CD4-positive, alpha-beta T cell (primary cell): ENCODE results near the gene UBALD2. TPM values are rescaled to one million over a fixed set of nuclear protein-coding genes. Genes with fewer than 3 reads are reported as not detected.

Experiments used
- ATAC-seq: fragments of 200-7000 bp; cut with Tn5 transposase; one replicate; pipeline ENCODE4 v1.10.0; 2022; ENCODE audit warnings: mild to moderate bottlenecking; ENCODE audit not compliant: poor library complexity
- CTCF ChIA-PET: fragments of 350-600 bp; sonication (Branson Sonifier 250); formaldehyde crosslinking; loops from one replicate; lab custom pipeline; 2021; ENCODE audit warnings: antibody characterized with exemption, inconsistent platforms; lab: Charles Lee
- POLR2A ChIA-PET: fragments of 350-600 bp; sonication (Branson Sonifier 250); formaldehyde crosslinking; loops from one replicate; lab custom pipeline; 2021; ENCODE audit warnings: antibody characterized with exemption, inconsistent platforms; lab: Charles Lee
- DNase-seq, 14 experiments: peaks; one replicate each; pipeline ENCODE4 v3.0.0-alpha.2; 2013 to 2020; ENCODE audit warnings: mixed read lengths in 2 of 14
- H3K27ac ChIP-seq, 2 donors: one replicate each; pipeline versions ENCODE4 v1.5.1 to v1.7.0; 2013; ENCODE audit warnings: low read length in 2 of 2, low read depth in 1 of 2, mild to moderate bottlenecking in 1 of 2
- H3K27me3 ChIP-seq, 2 experiments: 1 replicate in 1 of 2; 2 replicates in 1 of 2; pipeline versions ENCODE4 v1.6.1 to v1.7.0; 2013; ENCODE audit warnings: low read length in 2 of 2, control low read depth in 1 of 2, mild to moderate bottlenecking in 1 of 2, moderate library complexity in 1 of 2; ENCODE audit not compliant: insufficient read depth in 2 of 2, control insufficient read depth in 1 of 2
- H3K36me3 ChIP-seq: one replicate; pipeline ENCODE4 v1.6.1; 2013; ENCODE audit warnings: low read length, control low read depth; ENCODE audit not compliant: insufficient read depth
- H3K4me1 ChIP-seq: one replicate; pipeline ENCODE4 v1.6.1; 2013; ENCODE audit warnings: low read length, control low read depth; ENCODE audit not compliant: insufficient read depth
- H3K4me3 ChIP-seq: one replicate; pipeline ENCODE4 v1.5.1; 2013; ENCODE audit warnings: mild to moderate bottlenecking, low read length, moderate library complexity
- H3K9me3 ChIP-seq, 2 experiments: 1 replicate in 1 of 2; 2 replicates in 1 of 2; pipeline versions ENCODE4 v1.6.1 to v1.7.0; 2013; ENCODE audit warnings: low read length in 2 of 2, mild to moderate bottlenecking in 2 of 2, control low read depth in 1 of 2, moderate library complexity in 1 of 2; ENCODE audit not compliant: control insufficient read depth in 1 of 2, insufficient read depth in 1 of 2
- H3K27ac Mint-ChIP-seq: one replicate; pipeline ENCODE4 v1.8.0; 2020; ENCODE audit warnings: mixed read lengths
- H3K27me3 Mint-ChIP-seq: one replicate; pipeline ENCODE4 v1.8.0; 2021; ENCODE audit warnings: mixed read lengths
- H3K36me3 Mint-ChIP-seq: one replicate; pipeline ENCODE4 v1.8.0; 2021; ENCODE audit warnings: low read depth, mixed read lengths
- H3K4me1 Mint-ChIP-seq: one replicate; pipeline ENCODE4 v1.8.0; 2021; ENCODE audit warnings: low read depth, mixed read lengths
- H3K4me3 Mint-ChIP-seq: one replicate; pipeline ENCODE4 v1.8.0; 2020; ENCODE audit warnings: mild to moderate bottlenecking, mixed read lengths
- H3K9me3 Mint-ChIP-seq: one replicate; pipeline ENCODE4 v1.8.0; 2020; ENCODE audit warnings: mixed read lengths
- CTCF ChIP-seq: fragments of 200-600 bp; IDR thresholded peaks from one replicate; pipeline ENCODE4 v1.8.0; 2022; ENCODE audit warnings: antibody characterized with exemption, mild to moderate bottlenecking
- intact Hi-C, 2 experiments: fragments of 100-400 bp; cut with DNase I in 1 of 2; cut with micrococcal nuclease in 1 of 2; formaldehyde crosslinking; loops; one replicate each; pipeline versions ENCODE4 v1.15.1 to v1.9.0; 2023 to 2025; cut with DNase I, micrococcal nuclease
- total RNA-seq, 174 experiments: library from RNA in 2 of 174; stranded (reverse) in 2 of 174; gene quantifications; one replicate each; pipeline ENCODE4 v1.2.3 and lab custom pipeline; 2021 to 2026

Gene UBALD2
- total RNA-seq, 2 experiments from 2014 or later = 253 to 265 TPM

DNA sequence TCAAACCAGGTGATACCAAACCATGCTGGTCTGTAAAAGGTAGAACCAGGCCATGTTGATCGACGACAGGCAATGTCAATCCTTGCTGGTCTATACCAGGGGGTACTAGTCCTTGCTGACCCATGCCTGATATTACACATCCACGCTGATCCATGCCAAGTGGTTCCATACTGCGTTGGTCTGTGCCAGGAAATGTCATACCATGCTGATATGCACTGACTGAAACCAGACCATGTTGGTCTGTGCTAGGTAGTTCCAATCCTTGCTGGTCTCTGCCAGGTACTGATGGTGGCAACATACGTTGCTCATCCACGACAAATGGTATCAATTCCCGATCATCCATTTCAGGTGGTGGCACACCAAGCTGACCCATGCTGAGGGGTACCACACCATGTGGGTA, 28.0 kb downstream of the UBALD2 start:
- no peak for ATAC-seq
- CTCF ChIA-PET = no interaction called here
- Mint-ChIP-seq H3K9me3 (no peaks in the 10 kb centered on the region), H3K4me3 (no peak overlapping the region), H3K27me3 (no peaks in the 10 kb centered on the region), H3K36me3 (no peaks in the 10 kb centered on the region), H3K27ac (no peak overlapping the region), H3K4me1 (no peaks in the 10 kb centered on the region)
- Histone ChIP-seq H3K4me1 (no peaks in the 10 kb centered on the region), H3K27me3 (no peaks in the 10 kb centered on the region), H3K4me3 (no peak overlapping the region), H3K36me3 (no peaks in the 10 kb centered on the region), H3K9me3 (no peaks in the 10 kb centered on the region), H3K27ac (no peak overlapping the region)
- no peak for TF ChIP-seq CTCF
- POLR2A ChIA-PET = no interaction called here
- intact Hi-C loops = loop anchor here (5.0 to 10.0 kb wide), 2 partner anchors 376 to 388 kb away; partner anchors contain the start of gene MRPL38 (in 1 of the 2)
- no peak for DNase-seq

GRCh38 chr17:76296186-76296585, 31.0 kb downstream of the UBALD2 start:
- ATAC-seq = no peak
- POLR2A ChIA-PET = no interaction called here
- peaks cover 4% of the 10 kb centered on the region for H3K4me1 Mint-ChIP-seq

DNA sequence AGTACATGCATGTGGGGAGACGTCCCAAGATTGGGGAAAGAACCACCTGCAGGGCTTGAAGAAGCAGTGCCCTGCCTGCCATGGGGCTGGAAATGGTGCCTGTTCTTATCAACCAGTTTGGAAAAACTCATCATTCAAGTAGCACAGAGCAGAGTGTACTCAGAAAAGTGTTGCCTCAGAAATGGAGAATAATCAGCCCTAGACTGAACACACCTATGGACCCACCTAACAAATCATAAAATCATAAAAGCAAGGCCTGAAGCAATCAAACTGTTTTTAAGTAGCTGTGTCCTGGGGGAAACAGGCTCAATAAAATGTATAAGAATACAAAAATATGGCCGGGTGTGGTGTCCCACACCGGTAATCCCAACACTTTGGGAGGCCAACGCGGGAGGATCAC, 31.7 kb downstream of the UBALD2 start:
- DNase-seq = no peak
- intact Hi-C loops = loop anchor here in 1 of 2 experiments (5.0 to 10.0 kb wide), 2 partner anchors 175 to 392 kb away; partner anchors contain the start of gene MRPL38
- TF ChIP-seq CTCF = no peak
- Histone ChIP-seq H3K27ac (no peak overlapping the region), H3K36me3 (no peaks in the 10 kb centered on the region), H3K4me3 (no peak overlapping the region), H3K27me3 (no peaks in the 10 kb centered on the region), H3K9me3 (no peaks in the 10 kb centered on the region), H3K4me1 (peaks cover 2% of the 10 kb centered on the region)
- Mint-ChIP-seq H3K9me3 (no peaks in the 10 kb centered on the region), H3K27ac (no peak overlapping the region), H3K4me1 (peaks cover 4% of the 10 kb centered on the region), H3K4me3 (no peak overlapping the region), H3K27me3 (no peaks in the 10 kb centered on the region), H3K36me3 (no peaks in the 10 kb centered on the region)
- CTCF ChIA-PET = interaction anchor here (1.2 to 4.3 kb wide), 3 partner anchors 17 to 283 kb away, joined by 3 to 17 read pairs (median 4); no protein-coding TSS in a partner anchor
- POLR2A ChIA-PET = interaction anchor here (1.2 kb wide), 1 partner anchor 88 kb away, joined by 3 read pairs; the partner anchor contains the start of gene SPHK1
- ATAC-seq = no peak

More at GRCh38 chr17:76296186-76296585, 31.0 kb downstream of the UBALD2 start:
- Histone ChIP-seq H3K27ac (no peak overlapping the region), H3K27me3 (no peaks in the 10 kb centered on the region), H3K9me3 (no peaks in the 10 kb centered on the region), H3K4me1 (peaks cover 2% of the 10 kb centered on the region), H3K36me3 (no peaks in the 10 kb centered on the region), H3K4me3 (no peak overlapping the region)
- TF ChIP-seq CTCF = no peak
- no peaks in the 10 kb centered on the region for H3K27me3 Mint-ChIP-seq
- no peak for DNase-seq
- intact Hi-C loops = loop anchor here in 1 of 2 experiments (5.0 to 10.0 kb wide), 2 partner anchors 174 to 391 kb away; partner anchors contain the start of gene MRPL38
- no peak overlapping the region for H3K4me3 Mint-ChIP-seq
- CTCF ChIA-PET = interaction anchor here (4.3 kb wide), 1 partner anchor 175 kb away, joined by 17 read pairs; no protein-coding TSS in a partner anchor
- no peak overlapping the region for H3K27ac Mint-ChIP-seq
- no peaks in the 10 kb centered on the region for H3K9me3 Mint-ChIP-seq
- H3K36me3 Mint-ChIP-seq = no peaks in the 10 kb centered on the region
